ENCODE results near the gene THAP4.
"Not testable (repeated sequence)": the region's sequence is repeated elsewhere in the genome, so short reads cannot be mapped to it uniquely, and the experiment has no call there.

THAP4 gene

GRCh38 chr2:241611062-241611461, 25.9 kb downstream of the THAP4 start:
- no peak for DNase-seq

- DNase-seq, result peak; percentile 88
Observed at GRCh38 chr2:241609859-241610793, 26.8 kb downstream of the THAP4 start.

GRCh38 chr2:241608881-241609280, 28.1 kb downstream of the THAP4 start:
- no peak for DNase-seq

GRCh38 chr2:241607162-241607885, 29.6 kb downstream of the THAP4 start:
- no peak for DNase-seq

- DNase-seq, result no peak
Observed at GRCh38 chr2:241606186-241606585, 30.8 kb downstream of the THAP4 start.

- no peak for DNase-seq
Observed at GRCh38 chr2:241603686-241604085, 33.3 kb downstream of the THAP4 start.

GRCh38 chr2:241602720-241603119, 34.2 kb downstream of the THAP4 start:
- no peak for DNase-seq

GRCh38 chr2:241601841-241602240, 35.1 kb downstream of the THAP4 start:
- DNase-seq, result no peak

GRCh38 chr2:241599615-241600014, 37.3 kb downstream of the THAP4 start:
- DNase-seq, result no peak

GRCh38 chr2:241598487-241598886, 38.5 kb downstream of the THAP4 start:
- DNase-seq, result no peak

GRCh38 chr2:241598061-241598460, 38.9 kb downstream of the THAP4 start:
- no peak for DNase-seq

- no peak for DNase-seq
Observed at GRCh38 chr2:241597561-241597960, 39.4 kb downstream of the THAP4 start.

GRCh38 chr2:241595600-241596140, 41.3 kb downstream of the THAP4 start:
- DNase-seq, result no peak

- no peak for DNase-seq
Observed at GRCh38 chr2:241593271-241593670, 43.7 kb downstream of the THAP4 start.

- no peak for DNase-seq
Observed at GRCh38 chr2:241592126-241592845, 44.7 kb downstream of the THAP4 start.

- not testable (repeated sequence) for DNase-seq
Observed at GRCh38 chr2:241590496-241591455, 46.2 kb downstream of the THAP4 start.

GRCh38 chr2:241589863-241590262, 47.1 kb downstream of the THAP4 start:
- not testable (repeated sequence) for DNase-seq

GRCh38 chr2:241586564-241587264, 50.2 kb downstream of the THAP4 start:
- no peak for DNase-seq

- peak; percentile 43 for DNase-seq
Observed at GRCh38 chr2:241584436-241584835, 52.5 kb downstream of the THAP4 start.

GRCh38 chr2:241582806-241583205, 54.2 kb downstream of the THAP4 start:
- DNase-seq, result no peak

- no peak for DNase-seq
Observed at GRCh38 chr2:241582328-241582727, 54.6 kb downstream of the THAP4 start.
